Amniotic stem cell (primary cell): ENCODE measurements around the gene XAF1.
"Not testable (repeated sequence)": the region's sequence is repeated elsewhere in the genome, so short reads cannot be mapped to it uniquely, and the experiment has no call there.

Experiments used
- DNase-seq: peaks from one replicate; lab custom pipeline; 2025; lab: John Stamatoyannopoulos, UW

Gene XAF1, protein sequence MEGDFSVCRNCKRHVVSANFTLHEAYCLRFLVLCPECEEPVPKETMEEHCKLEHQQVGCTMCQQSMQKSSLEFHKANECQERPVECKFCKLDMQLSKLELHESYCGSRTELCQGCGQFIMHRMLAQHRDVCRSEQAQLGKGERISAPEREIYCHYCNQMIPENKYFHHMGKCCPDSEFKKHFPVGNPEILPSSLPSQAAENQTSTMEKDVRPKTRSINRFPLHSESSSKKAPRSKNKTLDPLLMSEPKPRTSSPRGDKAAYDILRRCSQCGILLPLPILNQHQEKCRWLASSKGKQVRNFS

DNA sequence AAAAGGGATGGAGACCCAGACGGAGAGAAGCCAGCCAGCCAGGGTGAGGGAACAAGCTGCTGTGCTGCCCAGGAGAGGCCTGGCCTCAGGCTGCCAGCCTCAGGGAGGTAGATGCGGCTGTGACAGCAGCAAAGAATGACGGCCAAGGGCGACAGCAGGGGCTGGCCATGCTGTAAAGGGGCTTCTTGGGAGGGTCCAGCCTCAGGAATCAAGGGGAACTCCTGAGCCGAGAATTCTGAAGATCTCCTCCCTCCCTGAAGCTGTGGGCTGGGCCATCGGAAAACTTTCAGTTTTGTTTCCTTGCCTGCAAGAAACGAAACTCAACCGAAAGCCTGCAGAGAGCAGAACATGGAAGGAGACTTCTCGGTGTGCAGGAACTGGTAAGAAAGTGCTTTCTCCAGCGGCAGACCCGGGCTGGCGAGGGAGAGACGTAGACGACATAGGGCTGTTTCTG, at the start of gene XAF1:
Gene XAF1, plus strand, starts transcription at position 316 of the 454 bp plus-strand sequence. Its CDS starts 33 bp downstream, at position 349.
- no peak for DNase-seq

DNA sequence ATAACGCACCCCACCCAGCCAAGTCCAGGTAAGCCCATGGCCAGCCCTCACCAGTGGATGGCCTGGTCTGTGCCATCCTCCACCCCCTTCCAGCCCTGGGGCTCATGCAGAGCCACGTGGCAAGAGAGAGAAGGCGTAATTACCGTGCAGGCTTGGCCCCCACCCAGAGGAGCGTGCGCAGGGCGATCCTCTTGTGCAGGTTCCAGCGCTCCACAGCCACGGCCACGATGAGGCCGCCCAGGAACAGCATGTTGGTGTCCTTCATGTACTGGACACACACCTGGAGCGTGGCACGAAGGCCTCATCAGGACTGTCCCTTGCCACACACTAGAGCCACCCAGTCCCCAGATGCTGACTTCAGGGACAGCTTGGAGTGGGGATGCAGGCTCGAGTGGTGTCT, 49.3 kb upstream of the XAF1 start:
- DNase-seq: no peak

DNA sequence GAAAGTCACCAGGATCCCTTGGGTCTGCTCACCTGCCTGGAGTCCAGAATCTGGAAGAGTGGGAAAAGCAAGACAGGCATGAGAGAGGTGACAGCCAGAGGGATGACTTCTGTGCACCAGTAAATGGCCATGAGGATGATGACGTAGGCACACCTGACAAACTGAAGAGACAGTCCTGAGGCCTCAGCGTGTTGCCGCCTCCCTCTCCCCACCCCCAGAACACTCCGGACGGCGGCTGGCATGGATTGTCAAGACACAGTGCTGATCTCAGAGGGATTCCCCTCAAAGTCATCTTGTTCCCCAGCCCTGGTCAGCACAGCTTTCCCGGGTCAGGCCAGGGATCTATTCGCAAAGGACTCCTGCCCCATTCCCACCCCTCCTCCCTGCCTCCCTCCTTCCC, 48.9 kb upstream of the XAF1 start:
- no peak for DNase-seq

DNA sequence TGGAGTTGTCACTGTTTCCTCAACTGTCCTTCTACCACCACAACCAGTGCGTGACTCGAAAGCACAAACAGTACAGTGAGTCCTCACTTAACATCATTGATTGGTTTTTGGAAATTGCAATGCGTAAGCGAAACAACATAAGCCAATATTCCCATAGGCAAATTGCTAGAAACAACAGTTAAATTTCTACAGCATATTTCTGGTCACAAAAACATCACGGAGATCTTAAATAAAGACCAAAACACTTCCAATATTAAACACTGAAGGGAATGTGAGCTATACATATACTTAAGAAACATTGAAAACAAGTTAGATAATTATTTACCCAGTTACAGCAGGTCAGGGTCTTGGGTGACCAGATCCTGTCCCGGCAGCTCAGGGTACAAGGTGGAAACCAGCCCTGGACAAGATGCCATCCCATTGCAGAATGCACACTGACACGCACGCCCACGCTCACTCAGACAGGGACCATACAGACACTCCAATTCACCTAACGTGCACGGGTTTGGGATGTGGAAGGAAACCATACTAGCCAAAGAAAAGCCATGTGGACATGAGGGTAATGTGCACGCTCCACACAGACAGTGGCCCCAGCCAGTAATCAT, 47.4 kb upstream of the XAF1 start:
- no peak for DNase-seq

DNA sequence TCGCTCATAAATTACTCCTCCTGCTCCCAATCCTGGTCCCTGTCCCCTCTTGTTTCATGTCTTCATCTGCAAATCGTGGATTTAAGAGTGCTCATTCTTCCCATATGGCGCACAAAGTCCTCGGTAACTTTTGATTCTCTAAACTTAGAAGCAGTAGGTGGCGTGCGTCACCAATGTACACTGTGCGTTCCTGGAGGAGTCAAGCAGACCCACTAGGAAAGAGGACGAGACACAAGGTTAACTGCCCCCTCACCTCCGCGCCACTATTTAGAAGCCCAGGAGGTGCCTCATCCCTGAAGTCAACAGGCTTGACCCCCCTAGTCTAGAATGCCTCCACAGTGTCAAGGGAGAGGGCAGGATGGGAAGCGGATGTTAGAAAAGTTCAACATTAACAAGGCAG, 45.5 kb upstream of the XAF1 start:
- no peak for DNase-seq

DNA sequence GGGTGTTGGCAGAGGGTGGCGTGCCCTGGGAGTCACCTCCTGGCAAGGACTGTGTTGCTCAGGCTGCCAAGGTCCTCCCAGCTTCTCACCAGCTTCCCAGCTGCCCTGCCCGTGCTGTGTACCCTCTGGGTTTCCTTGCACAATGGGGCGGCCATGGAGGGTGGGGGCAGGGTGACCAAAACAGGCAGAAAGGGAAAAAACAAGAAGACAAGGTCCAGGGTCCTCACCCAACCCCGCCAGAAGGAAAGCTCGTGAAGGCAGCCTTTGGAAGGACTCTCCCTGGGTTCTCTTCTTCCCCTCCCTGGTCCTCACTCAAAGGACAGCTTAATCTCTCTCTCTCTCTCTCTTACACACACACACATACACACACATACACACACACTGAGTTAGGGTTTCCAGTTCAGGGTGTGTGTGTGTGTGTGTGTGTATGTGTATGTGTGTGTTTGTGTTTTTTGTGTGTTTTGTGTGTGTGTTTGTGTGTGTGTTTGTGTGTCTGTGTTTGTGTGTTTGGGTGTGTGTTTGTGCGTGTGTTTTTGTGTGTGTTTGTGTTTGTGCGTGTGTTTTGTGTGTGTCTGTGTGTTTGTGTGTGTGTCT, 44.7 kb upstream of the XAF1 start:
- DNase-seq: no peak

DNA sequence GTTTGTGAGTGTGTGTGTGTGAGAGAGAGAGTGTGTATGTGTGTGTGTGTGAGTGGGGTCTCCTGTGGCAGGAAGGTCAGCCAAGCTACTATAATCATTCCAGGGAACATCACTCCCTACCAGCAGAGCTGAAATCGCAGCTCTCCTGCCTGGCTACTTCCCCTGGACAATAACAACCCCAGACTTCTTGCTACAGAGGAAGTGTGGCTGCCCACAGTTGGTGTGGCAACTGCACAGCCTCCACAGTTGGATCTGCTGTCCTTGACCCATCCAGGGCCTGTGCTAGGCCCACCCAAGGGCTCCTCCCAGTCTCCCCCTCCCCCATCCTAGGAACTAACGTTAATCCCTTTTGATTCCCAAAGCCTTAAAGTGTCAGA, 44.2 kb upstream of the XAF1 start:
- no peak for DNase-seq

DNA sequence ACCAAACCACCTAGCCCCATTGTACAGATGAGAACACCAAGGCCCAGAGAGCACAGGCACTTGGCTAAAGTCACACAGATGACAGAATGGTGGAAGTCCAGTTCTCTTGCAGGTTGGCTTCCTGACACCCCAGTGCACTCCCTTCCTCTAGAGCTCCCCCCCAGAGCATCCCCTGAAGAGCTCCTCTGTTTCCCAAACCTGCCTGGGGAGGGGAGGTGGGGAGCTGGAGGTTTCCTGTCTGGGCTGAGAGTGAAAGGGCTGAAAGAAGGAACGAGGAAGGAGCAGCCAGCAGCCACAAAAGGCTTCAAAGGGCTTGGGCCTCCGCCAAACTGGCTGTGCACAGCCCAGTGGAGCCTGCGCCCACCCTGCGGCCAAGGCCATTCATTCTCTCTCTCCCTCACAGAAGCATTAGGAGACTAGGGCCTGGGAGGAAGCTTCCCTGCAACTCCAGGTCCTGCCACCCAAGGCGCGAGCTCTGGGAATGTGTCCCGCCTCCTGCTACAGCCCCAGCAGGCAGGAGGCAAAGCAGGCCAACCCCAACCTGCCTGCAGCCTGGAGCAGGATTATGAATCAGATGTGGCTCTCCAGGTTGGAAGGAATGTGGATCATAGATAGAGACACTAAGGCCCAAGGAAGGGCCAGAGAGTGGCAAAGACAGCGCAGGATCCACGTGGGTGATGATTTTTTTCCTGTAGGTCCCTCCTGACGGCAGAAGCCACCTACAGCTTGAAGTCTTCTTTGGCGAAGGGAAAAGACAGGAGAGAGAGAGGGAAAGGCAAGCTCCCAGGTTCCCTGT, 43.6 kb upstream of the XAF1 start:
- no peak for DNase-seq

DNA sequence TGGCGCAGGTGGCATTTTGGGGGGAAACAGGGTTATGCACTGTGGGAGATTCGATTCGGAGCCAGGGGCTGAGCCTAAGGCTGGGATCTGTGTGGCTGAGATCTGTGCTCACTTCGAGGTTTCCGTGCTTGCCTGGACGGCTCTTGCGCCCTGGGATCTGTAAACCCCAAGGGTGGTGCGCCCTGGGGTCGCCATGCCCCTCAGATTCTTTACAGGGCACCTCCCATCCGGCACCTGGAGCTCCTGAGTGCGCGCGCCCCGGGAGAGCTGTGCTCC, 43.1 kb upstream of the XAF1 start:
- DNase-seq: no peak

DNA sequence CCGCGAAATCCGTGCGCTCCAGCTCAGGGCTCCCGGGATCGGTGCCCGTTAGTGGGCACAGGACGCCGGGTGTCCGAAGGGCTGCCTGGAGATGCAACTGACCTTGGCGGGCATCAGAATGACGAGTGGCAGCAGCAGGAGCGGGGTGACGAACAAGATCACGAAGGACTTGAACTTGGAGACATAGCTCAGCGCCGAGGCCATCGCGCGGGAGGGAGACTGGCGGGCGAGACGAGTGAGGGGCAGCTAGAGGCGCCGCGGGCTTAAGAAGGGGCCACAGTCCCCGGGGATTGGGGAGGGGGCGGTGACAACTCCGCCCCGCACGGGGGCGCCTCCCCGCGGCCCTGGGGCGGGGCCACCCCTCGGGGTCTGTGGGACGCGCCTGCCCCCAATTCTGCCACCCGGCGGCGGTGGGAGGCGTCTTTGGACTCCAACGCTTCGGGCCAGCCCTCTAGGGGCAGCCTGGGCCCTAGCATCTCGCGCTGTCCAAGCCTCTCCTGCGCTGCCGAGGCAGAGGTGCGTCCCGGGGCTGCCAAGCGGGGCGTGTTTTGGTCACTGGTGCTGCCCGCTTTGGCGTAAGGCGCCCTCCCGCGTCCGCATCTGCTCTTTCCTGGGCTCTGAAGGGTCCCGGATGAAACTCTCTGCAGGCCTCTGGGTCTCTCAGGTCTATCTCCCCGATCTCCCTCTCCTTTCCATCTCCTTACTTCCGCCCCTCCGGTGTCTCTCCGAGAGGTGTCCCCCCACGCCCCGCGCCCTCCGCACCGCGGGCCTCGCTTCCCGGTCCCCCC, 42.5 kb upstream of the XAF1 start, which contains the start of gene SLC13A5:
Gene SLC13A5, minus strand, starts transcription at position 240 of the 788 bp plus-strand sequence. Its CDS starts 36 bp downstream, at position 204.
- DNase-seq: peak; percentile 5

DNA sequence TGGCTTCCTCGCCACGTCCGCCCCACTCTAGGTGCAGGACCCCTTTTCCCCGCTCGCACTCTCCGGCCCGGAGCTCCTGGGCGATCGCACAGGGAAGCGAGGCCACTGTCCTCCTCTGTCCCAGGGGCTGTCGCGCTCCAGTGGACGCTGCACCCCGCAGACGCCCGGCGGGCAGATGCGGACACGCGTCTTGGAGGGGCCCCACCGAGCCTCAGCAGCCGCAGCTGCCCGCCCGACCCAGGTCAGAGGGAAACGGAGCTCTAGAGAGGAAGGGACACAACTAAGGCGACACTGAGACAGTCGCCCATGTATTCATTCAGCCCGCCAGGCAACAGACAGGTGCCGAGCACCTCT, 42.0 kb upstream of the XAF1 start:
- no peak for DNase-seq

DNA sequence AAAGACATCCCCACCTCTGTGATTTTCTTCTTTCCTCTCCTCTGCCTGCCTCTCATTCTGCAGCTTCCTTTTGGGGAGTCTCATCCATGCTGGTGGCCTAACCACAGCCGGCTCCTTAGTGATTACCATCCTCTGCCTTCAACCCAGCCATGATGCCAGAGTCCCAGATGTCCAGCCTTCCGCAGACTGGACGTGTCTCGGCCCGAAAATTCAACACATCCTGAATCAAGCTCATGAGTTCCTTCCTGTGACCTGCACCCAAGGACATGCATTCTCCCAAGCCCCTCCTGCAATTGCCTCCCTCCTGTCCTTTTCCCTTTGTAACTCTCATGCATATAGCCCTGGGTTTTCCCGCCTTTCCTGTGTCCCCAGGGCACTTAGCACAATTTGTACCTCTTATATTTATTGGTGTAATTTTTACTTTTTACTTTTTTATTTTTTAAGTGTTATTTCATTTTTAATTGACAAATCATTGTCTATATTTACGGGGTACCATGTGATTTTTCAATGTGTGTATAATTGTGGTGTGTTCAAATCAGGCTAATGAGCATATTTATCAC, 41.5 kb upstream of the XAF1 start:
- no peak for DNase-seq

DNA sequence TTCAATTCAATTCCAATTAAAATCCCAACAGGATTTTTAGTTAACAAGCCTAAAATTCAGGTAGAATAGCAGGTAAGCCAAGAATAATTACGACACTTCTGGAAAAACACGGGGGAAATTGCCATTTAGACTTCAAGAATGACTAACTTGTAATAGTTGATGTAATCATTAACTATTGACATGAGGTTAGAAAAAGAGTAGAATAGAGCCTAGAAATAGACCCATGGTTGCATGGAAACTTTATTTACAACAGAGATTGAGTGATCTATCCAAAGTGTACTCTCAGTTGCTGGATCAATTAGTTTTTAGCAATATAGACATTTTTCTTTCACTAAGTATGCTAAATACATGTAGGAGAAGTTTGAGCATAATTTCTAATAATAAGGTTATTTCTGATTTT, 39.1 kb upstream of the XAF1 start:
- DNase-seq: no peak

DNA sequence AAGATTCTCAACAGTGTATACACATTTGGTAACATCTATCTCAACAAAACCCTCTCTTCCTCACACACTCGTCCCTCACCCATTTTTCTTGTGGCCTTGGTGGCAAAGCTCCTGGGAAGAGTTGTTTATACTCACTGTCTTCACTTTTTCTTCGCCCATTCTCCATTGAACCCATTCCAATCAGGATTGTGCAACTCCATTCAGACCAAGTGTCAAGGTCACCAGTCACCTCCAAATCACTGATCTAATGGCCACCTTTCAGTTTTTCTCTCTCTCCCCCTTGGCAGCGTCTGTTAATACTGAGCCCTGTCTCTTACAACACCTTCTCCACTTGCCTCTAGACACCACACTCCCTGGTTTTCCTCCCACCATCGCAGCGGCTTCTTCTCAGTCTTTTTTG, 34.1 kb upstream of the XAF1 start:
- no peak for DNase-seq

DNA sequence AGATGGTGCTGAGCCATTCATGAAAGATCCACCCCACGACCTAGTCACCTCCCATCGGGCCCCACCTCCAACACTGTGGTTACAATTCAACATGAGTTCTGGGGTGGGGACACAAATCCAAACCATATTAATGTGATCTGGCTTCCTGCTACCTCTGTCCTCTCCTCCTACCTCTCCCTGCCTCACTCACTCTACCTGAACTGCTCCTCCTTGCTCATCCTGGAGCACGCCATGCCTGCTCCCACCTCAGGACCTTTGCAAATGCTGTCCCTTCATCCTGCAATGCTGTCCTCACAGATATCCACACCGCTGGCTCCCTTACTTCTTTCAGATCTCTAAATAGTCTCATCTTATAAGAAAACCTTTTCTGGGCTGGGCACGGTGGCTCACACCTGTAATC, 31.8 kb upstream of the XAF1 start:
- DNase-seq: no peak

DNA sequence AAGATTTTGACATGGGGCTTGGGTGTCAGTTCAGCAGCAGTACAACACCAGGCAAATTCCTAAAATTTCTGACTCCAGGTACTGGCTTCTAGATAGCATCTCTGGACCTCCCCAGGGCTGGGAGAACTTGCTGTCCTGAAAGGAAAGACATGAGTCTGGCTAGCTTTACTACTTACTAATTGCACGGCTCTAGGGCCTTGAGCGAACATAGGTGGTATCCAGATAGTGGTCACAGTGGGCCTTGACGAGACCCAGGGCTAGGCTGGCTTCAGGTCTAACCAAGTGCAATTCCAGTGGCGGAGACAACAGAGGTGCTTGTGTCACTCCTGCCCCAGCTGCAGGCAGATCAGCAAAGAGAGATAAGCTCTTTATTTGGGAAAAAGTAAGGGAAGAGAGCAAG, 26.3 kb upstream of the XAF1 start:
- DNase-seq: no peak

DNA sequence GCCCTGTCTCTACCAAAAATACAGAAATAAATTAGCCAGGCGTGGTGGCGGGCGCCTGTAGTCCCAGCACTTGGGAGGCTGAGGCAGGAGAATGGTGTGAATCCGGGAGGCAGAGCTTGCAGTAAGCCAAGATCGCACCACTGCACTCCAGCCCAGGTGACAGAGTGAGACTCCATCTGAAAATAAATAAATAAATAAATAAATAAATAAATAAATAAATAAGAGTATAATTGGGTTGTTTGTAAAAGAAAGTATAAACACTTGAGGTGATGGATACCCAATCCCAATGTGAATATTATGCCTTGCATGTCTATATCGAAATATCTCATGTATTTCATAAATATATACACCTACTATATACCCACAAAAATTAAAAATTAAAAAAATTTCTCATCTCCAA, 9.2 kb upstream of the XAF1 start:
- not testable (repeated sequence) for DNase-seq

DNA sequence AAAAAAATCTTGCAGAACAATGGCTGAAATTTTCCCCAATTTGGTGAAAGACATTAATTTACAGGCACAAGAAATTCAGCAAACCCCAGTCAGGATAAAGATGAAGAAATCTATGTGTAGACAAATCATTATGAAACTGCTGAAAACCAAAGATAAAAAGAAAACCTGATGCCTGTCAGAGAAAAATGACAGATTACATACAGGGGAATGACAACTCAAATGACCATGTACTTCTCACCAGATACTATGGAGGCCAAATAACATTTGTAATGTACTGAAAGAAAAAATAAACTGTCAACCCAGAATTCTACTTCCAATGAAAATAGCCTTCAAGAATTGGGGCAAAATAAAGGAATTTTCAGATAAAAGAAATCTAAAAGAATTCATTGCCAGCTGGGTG, 7.2 kb upstream of the XAF1 start:
- DNase-seq: no peak

DNA sequence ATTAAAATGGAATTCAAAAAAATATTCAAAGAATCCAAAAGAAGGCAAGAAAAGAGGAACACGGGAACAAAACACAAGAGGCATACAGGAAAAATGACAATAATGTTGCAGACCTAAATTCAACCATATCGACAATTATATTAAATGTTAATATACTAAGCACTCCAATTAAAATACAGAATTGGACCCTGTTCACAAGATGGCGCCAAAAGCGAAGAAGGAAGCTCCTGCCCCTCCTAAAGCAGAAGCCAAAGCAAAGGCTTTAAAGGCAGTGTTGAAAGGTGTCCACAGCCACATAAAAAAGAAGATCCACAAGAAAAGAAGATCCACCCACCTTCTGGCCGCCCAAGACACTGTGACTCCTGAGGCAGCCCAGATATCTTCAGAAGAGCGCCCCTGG, 6.3 kb upstream of the XAF1 start:
- no peak for DNase-seq

DNA sequence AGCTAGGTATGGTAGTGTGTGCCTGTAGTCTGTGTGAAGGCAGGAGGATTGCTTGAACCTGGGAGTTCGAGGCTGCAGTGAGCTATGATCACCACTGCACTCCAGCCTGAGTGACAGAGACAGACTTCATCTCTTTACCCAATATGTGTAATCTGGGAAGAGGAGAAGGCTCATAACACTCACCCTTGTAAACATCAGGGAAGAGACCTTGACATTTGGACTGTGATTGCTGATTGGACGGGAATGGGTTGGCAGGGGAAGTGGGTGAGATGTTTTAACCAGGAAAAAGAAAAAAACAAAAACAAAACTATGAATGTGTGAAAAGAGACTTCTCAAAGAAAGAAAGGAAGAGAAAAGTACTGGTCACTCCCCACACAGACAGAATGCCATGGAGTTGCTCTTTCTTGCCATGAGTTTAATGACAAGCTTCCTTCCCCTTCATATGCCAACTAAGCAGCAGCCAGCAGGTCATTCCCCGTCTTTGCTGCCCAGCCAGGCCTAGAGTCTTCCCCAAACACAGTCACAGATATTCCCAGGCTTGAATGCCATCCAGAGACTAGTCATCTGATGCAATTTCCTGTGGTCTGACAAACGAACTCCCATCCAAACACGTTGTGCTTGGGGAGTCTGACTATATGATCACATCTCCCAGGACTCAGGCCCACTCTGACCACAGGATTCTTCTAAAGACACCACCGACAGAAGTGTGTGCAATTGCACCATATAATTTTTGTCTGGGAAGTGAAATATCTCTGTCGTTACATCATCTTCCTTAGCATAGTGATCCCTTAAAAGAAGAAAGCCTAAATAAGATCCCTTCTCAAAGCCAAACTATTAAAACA, 3.6 kb upstream of the XAF1 start:
- peak; percentile 90 for DNase-seq

DNA sequence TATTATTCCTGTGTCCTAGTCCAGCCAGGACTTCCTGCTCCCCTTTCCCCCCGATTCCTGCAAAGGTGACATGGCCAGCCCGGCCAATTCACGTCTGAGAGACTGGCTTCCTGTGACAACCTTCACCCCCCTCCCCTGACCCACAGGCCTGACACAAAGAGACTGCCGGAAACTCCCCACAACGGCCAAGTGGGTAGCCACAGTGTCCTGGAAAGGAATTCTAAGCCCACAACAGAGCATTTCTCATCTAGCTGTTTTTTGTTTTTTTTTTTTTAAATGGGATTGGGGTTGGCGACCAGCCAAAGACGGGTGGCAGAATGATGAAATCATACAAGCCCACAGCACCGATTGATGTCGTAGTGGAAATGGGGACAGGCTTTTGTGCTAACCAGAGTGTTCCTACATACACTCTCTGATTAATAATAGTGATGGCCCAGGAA, 2.8 kb upstream of the XAF1 start:
- peak; percentile 35 for DNase-seq
